ENCODE measurements around the gene ZBED4. TPM values are rescaled to one million over a fixed set of nuclear protein-coding genes. Genes with fewer than 3 reads are reported as not detected.
A peak's percentile ranks its signal among the peaks of the same experiment; 100 is the strongest.

The ZBED4 gene
- total RNA-seq, 2 experiments from 2014 or later = 18.4 TPM

- CTCF ChIA-PET = no interaction called here
Observed at GRCh38 chr22:49873228-49873940, 19.7 kb downstream of the ZBED4 start.

GRCh38 chr22:49877642-49878041 lies 24.0 kb downstream of the ZBED4 start:
- H3K4me3 Mint-ChIP-seq = no peak overlapping the region
- CTCF ChIA-PET = no interaction called here
- POLR2A ChIA-PET = no interaction called here
- peaks cover 13% of the 10 kb centered on the region for H3K36me3 Mint-ChIP-seq
- intact Hi-C loops (cut with micrococcal nuclease) = no loop called here
- no peak for DNase-seq
- H3K27ac Mint-ChIP-seq = no peak overlapping the region
- H3K9me3 Mint-ChIP-seq = no peaks in the 10 kb centered on the region
- H3K4me1 Mint-ChIP-seq (ENCODE audit: low read depth) = peaks cover 38% of the 10 kb centered on the region
- H3K27me3 Mint-ChIP-seq = no peaks in the 10 kb centered on the region

More at GRCh38 chr22:49873228-49873940, 19.7 kb downstream of the ZBED4 start:
- H3K36me3 Mint-ChIP-seq = peaks cover 31% of the 10 kb centered on the region
- DNase-seq = peak; percentile 2
- peaks cover 41% of the 10 kb centered on the region for H3K4me1 Mint-ChIP-seq (ENCODE audit: low read depth)
- H3K27ac Mint-ChIP-seq = no peak overlapping the region
- intact Hi-C loops (cut with micrococcal nuclease) = no loop called here
- no peak overlapping the region for H3K4me3 Mint-ChIP-seq
- peaks cover 15% of the 10 kb centered on the region for H3K9me3 Mint-ChIP-seq
- no peaks in the 10 kb centered on the region for H3K27me3 Mint-ChIP-seq
- POLR2A ChIA-PET = no interaction called here

GRCh38 chr22:49878206-49878605 lies 24.6 kb downstream of the ZBED4 start:
- Mint-ChIP-seq H3K27ac (no peak overlapping the region), H3K36me3 (peaks cover 13% of the 10 kb centered on the region)

GRCh38 chr22:49879871-49880270 lies 26.2 kb downstream of the ZBED4 start:
- ChIA-PET POLR2A (interaction anchor here (1.2 kb wide), 1 partner anchor 24 kb away, joined by 3 read pairs; no protein-coding TSS in a partner anchor), CTCF (interaction anchor here (0.7 kb wide), 1 partner anchor 361 kb away, joined by 3 read pairs; no protein-coding TSS in a partner anchor)
- Mint-ChIP-seq H3K27ac (no peak overlapping the region), H3K9me3 (no peaks in the 10 kb centered on the region), H3K36me3 (peaks cover 17% of the 10 kb centered on the region), H3K4me1 (ENCODE audit: low read depth) (peaks cover 28% of the 10 kb centered on the region), H3K4me3 (no peak overlapping the region), H3K27me3 (no peaks in the 10 kb centered on the region)
- no peak for DNase-seq
- intact Hi-C loops (cut with micrococcal nuclease) = no loop called here

More at GRCh38 chr22:49878206-49878605, 24.6 kb downstream of the ZBED4 start:
- DNase-seq = no peak
- Mint-ChIP-seq H3K4me1 (ENCODE audit: low read depth) (peaks cover 37% of the 10 kb centered on the region), H3K4me3 (no peak overlapping the region), H3K27me3 (no peaks in the 10 kb centered on the region), H3K9me3 (no peaks in the 10 kb centered on the region)
- intact Hi-C loops (cut with micrococcal nuclease) = no loop called here
- ChIA-PET CTCF (no interaction called here), POLR2A (no interaction called here)

- Mint-ChIP-seq H3K9me3 (no peaks in the 10 kb centered on the region), H3K4me1 (ENCODE audit: low read depth) (peaks cover 26% of the 10 kb centered on the region), H3K36me3 (peaks cover 14% of the 10 kb centered on the region), H3K27ac (no peak overlapping the region), H3K4me3 (no peak overlapping the region), H3K27me3 (no peaks in the 10 kb centered on the region)
- CTCF ChIA-PET = interaction anchor here (0.7 kb wide), 1 partner anchor 360 kb away, joined by 3 read pairs; no protein-coding TSS in a partner anchor
- intact Hi-C loops (cut with micrococcal nuclease) = no loop called here
- DNase-seq = peak; percentile 34
- POLR2A ChIA-PET = interaction anchor here (1.2 kb wide), 1 partner anchor 25 kb away, joined by 3 read pairs; no protein-coding TSS in a partner anchor
Observed at GRCh38 chr22:49880281-49880680, 26.6 kb downstream of the ZBED4 start.

- Mint-ChIP-seq H3K4me3 (no peak overlapping the region), H3K4me1 (ENCODE audit: low read depth) (peaks cover 26% of the 10 kb centered on the region), H3K27me3 (no peaks in the 10 kb centered on the region), H3K36me3 (peaks cover 28% of the 10 kb centered on the region), H3K27ac (no peak overlapping the region), H3K9me3 (no peaks in the 10 kb centered on the region)
- intact Hi-C loops (cut with micrococcal nuclease) = no loop called here
- ChIA-PET CTCF (interaction anchor here (0.9 to 1.0 kb wide), 2 partner anchors 114 to 149 kb away, joined by 3 read pairs; no protein-coding TSS in a partner anchor), POLR2A (no interaction called here)
- DNase-seq = no peak
Observed at GRCh38 chr22:49881856-49882255, 28.2 kb downstream of the ZBED4 start.

GRCh38 chr22:49882519-49883293 lies 29.1 kb downstream of the ZBED4 start:
- no peak for DNase-seq
- Mint-ChIP-seq H3K9me3 (no peaks in the 10 kb centered on the region), H3K4me1 (ENCODE audit: low read depth) (peaks cover 26% of the 10 kb centered on the region), H3K27me3 (no peaks in the 10 kb centered on the region), H3K36me3 (peaks cover 33% of the 10 kb centered on the region), H3K4me3 (no peak overlapping the region), H3K27ac (no peak overlapping the region)
- intact Hi-C loops (cut with micrococcal nuclease) = no loop called here
- ChIA-PET CTCF (interaction anchor here (0.9 kb wide), 1 partner anchor 148 kb away, joined by 3 read pairs; no protein-coding TSS in a partner anchor), POLR2A (no interaction called here)

GRCh38 chr22:49883294-49883640 lies 29.6 kb downstream of the ZBED4 start:
- ChIA-PET POLR2A (no interaction called here), CTCF (no interaction called here)
- no peak overlapping the region for H3K4me3 Mint-ChIP-seq
- intact Hi-C loops (cut with micrococcal nuclease) = no loop called here
- no peaks in the 10 kb centered on the region for H3K9me3 Mint-ChIP-seq
- peaks cover 26% of the 10 kb centered on the region for H3K4me1 Mint-ChIP-seq (ENCODE audit: low read depth)
- peaks cover 34% of the 10 kb centered on the region for H3K36me3 Mint-ChIP-seq
- no peak for DNase-seq
- no peaks in the 10 kb centered on the region for H3K27me3 Mint-ChIP-seq
- H3K27ac Mint-ChIP-seq = no peak overlapping the region

GRCh38 chr22:49884075-49884474 lies 30.4 kb downstream of the ZBED4 start:
- Mint-ChIP-seq H3K27ac (no peak overlapping the region), H3K4me3 (no peak overlapping the region), H3K36me3 (peaks cover 36% of the 10 kb centered on the region), H3K27me3 (no peaks in the 10 kb centered on the region), H3K4me1 (ENCODE audit: low read depth) (peaks cover 26% of the 10 kb centered on the region), H3K9me3 (no peaks in the 10 kb centered on the region)
- ChIA-PET POLR2A (no interaction called here), CTCF (no interaction called here)
- no peak for DNase-seq
- intact Hi-C loops (cut with micrococcal nuclease) = no loop called here

GRCh38 chr22:49884503-49885260 lies 31.0 kb downstream of the ZBED4 start:
- H3K27me3 Mint-ChIP-seq = no peaks in the 10 kb centered on the region
- CTCF ChIA-PET = no interaction called here

GRCh38 chr22:49885281-49885680 lies 31.6 kb downstream of the ZBED4 start:
- DNase-seq = peak; percentile 3
- POLR2A ChIA-PET = no interaction called here
- no peak overlapping the region for H3K27ac Mint-ChIP-seq
- H3K27me3 Mint-ChIP-seq = no peaks in the 10 kb centered on the region
- H3K4me1 Mint-ChIP-seq (ENCODE audit: low read depth) = peaks cover 20% of the 10 kb centered on the region
- no peak overlapping the region for H3K4me3 Mint-ChIP-seq
- intact Hi-C loops (cut with micrococcal nuclease) = no loop called here
- CTCF ChIA-PET = no interaction called here
- no peaks in the 10 kb centered on the region for H3K9me3 Mint-ChIP-seq
- peaks cover 45% of the 10 kb centered on the region for H3K36me3 Mint-ChIP-seq

More at GRCh38 chr22:49884503-49885260, 31.0 kb downstream of the ZBED4 start:
- Mint-ChIP-seq H3K36me3 (peaks cover 42% of the 10 kb centered on the region), H3K4me1 (ENCODE audit: low read depth) (peaks cover 26% of the 10 kb centered on the region), H3K9me3 (no peaks in the 10 kb centered on the region), H3K27ac (no peak overlapping the region), H3K4me3 (no peak overlapping the region)
- intact Hi-C loops (cut with micrococcal nuclease) = no loop called here
- POLR2A ChIA-PET = no interaction called here
- DNase-seq = peak; percentile 5

- peaks cover 17% of the 10 kb centered on the region for H3K4me1 Mint-ChIP-seq (ENCODE audit: low read depth)
- H3K9me3 Mint-ChIP-seq = no peaks in the 10 kb centered on the region
- ChIA-PET POLR2A (no interaction called here), CTCF (no interaction called here)
- no peak overlapping the region for H3K27ac Mint-ChIP-seq
- H3K4me3 Mint-ChIP-seq = no peak overlapping the region
- H3K36me3 Mint-ChIP-seq = peaks cover 46% of the 10 kb centered on the region
- peak; percentile 7 for DNase-seq
- no peaks in the 10 kb centered on the region for H3K27me3 Mint-ChIP-seq
- intact Hi-C loops (cut with micrococcal nuclease) = no loop called here
Observed at GRCh38 chr22:49885881-49886280, 32.2 kb downstream of the ZBED4 start.

Data from activated CD4-positive, alpha-beta memory T cell treated with anti-CD3 and anti-CD28 coated beads for 36 hours (primary cell).